Activated CD8-positive, alpha-beta memory T cell treated with anti-CD3 and anti-CD28 coated beads, Interleukin-2, amount 50 U/mL, for 48 hours (primary cell): ENCODE results near the gene SKA2.
"Not testable (repeated sequence)": the region's sequence is repeated elsewhere in the genome, so short reads cannot be mapped to it uniquely, and the experiment has no call there.

ENCODE experiments used
- DNase-seq: peaks from one replicate; pipeline ENCODE4 v3.0.0-alpha.2; 2020

SKA2 gene

GRCh38 chr17:59154721-59155438 is at the start of gene SKA2:
SKA2 (minus strand) TSS chr17:59155186; CDS start chr17:59155163, 23 bp downstream.
- DNase-seq, result peak; percentile 93

- DNase-seq, result no peak
These were observed 47.3 kb upstream of the SKA2 start for GRCh38 chr17:59202320-59202719.

- no peak for DNase-seq
These were observed 44.4 kb upstream of the SKA2 start for GRCh38 chr17:59199398-59199797.

GRCh38 chr17:59193336-59193862 is 38.4 kb upstream of the SKA2 start:
- DNase-seq, result no peak

GRCh38 chr17:59190806-59191205 is 35.8 kb upstream of the SKA2 start:
- no peak for DNase-seq

- no peak for DNase-seq
These were observed 31.9 kb upstream of the SKA2 start for GRCh38 chr17:59186850-59187249.

GRCh38 chr17:59185997-59186396 is 31.0 kb upstream of the SKA2 start:
- DNase-seq, result no peak

GRCh38 chr17:59181481-59181880 is 26.5 kb upstream of the SKA2 start:
- DNase-seq, result no peak

GRCh38 chr17:59180626-59181025 is 25.6 kb upstream of the SKA2 start:
- no peak for DNase-seq

GRCh38 chr17:59179601-59180000 is 24.6 kb upstream of the SKA2 start:
- DNase-seq, result not testable (repeated sequence)

GRCh38 chr17:59178266-59178985 is 23.4 kb upstream of the SKA2 start:
- no peak for DNase-seq

GRCh38 chr17:59175076-59175475 is 20.1 kb upstream of the SKA2 start:
- DNase-seq, result no peak

GRCh38 chr17:59174671-59175070 is 19.7 kb upstream of the SKA2 start:
- DNase-seq, result no peak

GRCh38 chr17:59172436-59173004 is 17.5 kb upstream of the SKA2 start:
- no peak for DNase-seq

- DNase-seq, result no peak
These were observed 12.6 kb upstream of the SKA2 start for GRCh38 chr17:59167571-59168001.

- DNase-seq, result no peak
These were observed 11.0 kb upstream of the SKA2 start for GRCh38 chr17:59165933-59166342.

GRCh38 chr17:59161477-59161876 is 6.5 kb upstream of the SKA2 start:
- DNase-seq, result no peak

GRCh38 chr17:59160157-59161025 is 5.4 kb upstream of the SKA2 start:
- no peak for DNase-seq

GRCh38 chr17:59155439-59156177 is 622 bp upstream of the SKA2 start, which contains the start of gene PRR11:
PRR11 (plus strand) TSS chr17:59155746; CDS start chr17:59169753, 14,007 bp downstream.
- peak; percentile 88 for DNase-seq

GRCh38 chr17:59154292-59154720 is 680 bp downstream of the SKA2 start:
- DNase-seq, result peak; percentile 76

- DNase-seq, result no peak
These were observed 2.1 kb downstream of the SKA2 start for GRCh38 chr17:59152925-59153324.

- no peak for DNase-seq
These were observed 3.4 kb downstream of the SKA2 start for GRCh38 chr17:59151591-59151990.
